OCI-LY7 (cell line): Measurements from ENCODE around the gene MYO16.

Experiments used
- CTCF ChIP-seq: fragments of 200-600 bp; sonication (generic); conservative IDR thresholded peaks from 2 replicates; pipeline ENCODE4 v1.5.1; 2014; ENCODE audit warnings: mild to moderate bottlenecking, antibody characterized with exemption, low read length, moderate library complexity, mixed read lengths
- EZH2phosphoT487 ChIP-seq: fragments of 200-600 bp; sonication (generic); IDR thresholded peaks from 2 replicates; pipeline ENCODE4 v1.6.1; 2018; ENCODE audit warnings: low read depth, borderline replicate concordance, mild to moderate bottlenecking, mixed run types, antibody characterized with exemption, low read length, moderate library complexity, mixed read lengths

GRCh38 chr13:108833531-108833930 is 204.1 kb downstream of the MYO16 start:
- TF ChIP-seq CTCF: no peak
- TF ChIP-seq EZH2phosphoT487: no peak
